ENCODE results near the gene TRIM15.
"Not testable (repeated sequence)": the region's sequence is repeated elsewhere in the genome, so short reads cannot be mapped to it uniquely, and the experiment has no call there.

The TRIM15 gene

DNA sequence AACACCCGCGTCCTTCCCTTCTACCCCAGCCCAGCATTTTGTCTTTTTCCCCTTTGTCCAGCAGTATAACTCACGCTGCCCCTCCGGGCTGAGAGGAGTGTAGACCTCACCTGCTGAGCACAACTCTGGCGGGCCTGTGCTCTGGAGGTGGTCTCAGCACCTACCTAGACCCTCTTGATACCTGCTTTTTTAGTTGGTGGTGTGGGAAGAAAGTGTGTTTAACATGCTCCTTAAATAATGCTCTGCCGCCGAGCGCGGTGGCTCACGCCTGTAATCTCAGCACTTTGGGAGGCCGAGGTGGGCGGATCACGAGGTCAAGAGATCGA lies 51.3 kb downstream of the TRIM15 start:
- peaks cover 19% of the 10 kb centered on the region for H3K4me1 ChIP-seq (ENCODE audit: control insufficient read depth, insufficient read depth, low read length)
- no peak overlapping the region for H3K9ac ChIP-seq (ENCODE audit: low read depth, low read length)
- H3K27ac ChIP-seq (ENCODE audit: low read depth, low read length) = no peak overlapping the region
- peak overlapping the region; percentile 87 for H3K4me3 ChIP-seq (ENCODE audit: low read depth, low read length)
- 0 out of 2 replicates have a peak, but pooled peaks cover 2% of the 10 kb centered on the region for H3K27me3 ChIP-seq (ENCODE audit: control insufficient read depth, insufficient read depth, low read length)
- H3K36me3 ChIP-seq (ENCODE audit: control insufficient read depth, insufficient read depth, low read length) = 0 out of 2 replicates have a peak, but pooled peaks cover 5% of the 10 kb centered on the region
- no peaks in the 10 kb centered on the region for H3K9me3 ChIP-seq (ENCODE audit: control insufficient read depth, insufficient read depth, low read length)

DNA sequence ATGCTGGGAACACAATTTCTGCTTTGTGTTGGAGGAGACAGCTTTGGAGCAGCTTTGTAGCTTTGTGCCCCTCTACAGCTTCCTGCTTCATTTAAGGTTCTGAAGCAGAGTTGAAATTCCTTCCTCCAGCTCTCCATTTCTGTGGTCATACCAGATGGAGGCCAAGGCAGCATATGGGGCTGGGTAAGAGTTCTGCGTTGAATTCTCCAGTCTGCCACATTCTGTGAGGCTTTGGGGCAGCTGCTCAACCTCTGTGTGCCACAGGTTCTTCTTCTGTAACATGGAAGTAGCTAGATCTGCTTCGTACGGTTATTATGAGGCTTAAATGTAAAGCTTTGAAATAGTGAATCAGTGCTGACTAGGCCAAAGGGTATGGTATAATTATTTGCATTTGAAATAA lies 52.8 kb downstream of the TRIM15 start:
- Histone ChIP-seq H3K27me3 (ENCODE audit: control insufficient read depth, insufficient read depth, low read length) (0 out of 2 replicates have a peak, but pooled peaks cover 2% of the 10 kb centered on the region), H3K4me1 (ENCODE audit: control insufficient read depth, insufficient read depth, low read length) (peaks cover 19% of the 10 kb centered on the region), H3K36me3 (ENCODE audit: control insufficient read depth, insufficient read depth, low read length) (no peaks in the 10 kb centered on the region), H3K9me3 (ENCODE audit: control insufficient read depth, insufficient read depth, low read length) (no peaks in the 10 kb centered on the region), H3K4me3 (ENCODE audit: low read depth, low read length) (no peak overlapping the region), H3K9ac (ENCODE audit: low read depth, low read length) (no peak overlapping the region), H3K27ac (ENCODE audit: low read depth, low read length) (no peak overlapping the region)

DNA sequence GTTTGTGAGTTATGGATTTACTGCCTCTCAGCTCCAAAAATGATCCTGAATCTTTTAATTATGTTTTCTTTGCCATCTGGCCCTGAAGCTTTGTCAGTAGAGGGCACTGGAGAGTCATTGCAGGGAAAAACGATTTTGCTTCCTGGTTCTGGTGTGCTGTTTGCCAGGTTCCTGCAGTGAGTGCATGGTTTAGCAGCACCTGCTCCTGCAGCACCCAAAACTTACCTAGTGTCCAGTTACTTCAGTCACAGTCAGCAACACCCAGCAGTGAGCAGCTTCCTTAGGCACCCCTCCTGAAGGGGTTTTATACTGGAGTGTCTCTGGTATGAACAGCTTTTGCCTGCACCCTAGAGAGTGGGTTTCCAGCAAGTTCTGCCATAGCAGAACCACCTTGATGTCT lies 55.9 kb downstream of the TRIM15 start:
- Histone ChIP-seq H3K36me3 (ENCODE audit: control insufficient read depth, insufficient read depth, low read length) (no peaks in the 10 kb centered on the region), H3K27me3 (ENCODE audit: control insufficient read depth, insufficient read depth, low read length) (0 out of 2 replicates have a peak, but pooled peaks cover 2% of the 10 kb centered on the region), H3K27ac (ENCODE audit: low read depth, low read length) (no peak overlapping the region), H3K9ac (ENCODE audit: low read depth, low read length) (no peak overlapping the region), H3K4me3 (ENCODE audit: low read depth, low read length) (no peak overlapping the region), H3K4me1 (ENCODE audit: control insufficient read depth, insufficient read depth, low read length) (peaks cover 5% of the 10 kb centered on the region; the same call in 1 of the 2 replicates), H3K9me3 (ENCODE audit: control insufficient read depth, insufficient read depth, low read length) (peaks cover 12% of the 10 kb centered on the region; the same call in 1 of the 2 replicates)

DNA sequence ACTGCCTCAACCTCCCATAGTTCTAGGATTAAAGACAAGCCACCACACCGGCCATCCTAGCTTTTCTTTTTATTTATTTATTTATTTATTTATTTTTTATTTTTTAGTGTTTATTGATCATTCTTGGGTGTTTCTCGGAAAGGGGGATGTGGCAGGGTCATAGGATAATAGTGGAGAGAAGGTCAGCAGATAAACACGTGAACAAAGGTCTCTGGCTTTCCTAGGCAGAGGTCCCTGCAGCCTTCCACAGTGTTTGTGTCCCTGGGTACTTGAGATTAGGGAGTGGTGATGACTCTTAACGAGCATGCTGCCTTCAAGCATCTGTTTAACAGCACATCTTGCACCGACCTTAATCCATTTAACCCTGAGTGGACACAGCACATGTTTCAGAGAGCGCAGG lies 58.0 kb downstream of the TRIM15 start:
- H3K27ac ChIP-seq (ENCODE audit: low read depth, low read length); H3K4me3 ChIP-seq (ENCODE audit: low read depth, low read length); H3K4me1 ChIP-seq (ENCODE audit: control insufficient read depth, insufficient read depth, low read length); H3K9ac ChIP-seq (ENCODE audit: low read depth, low read length); H3K36me3 ChIP-seq (ENCODE audit: control insufficient read depth, insufficient read depth, low read length); H3K27me3 ChIP-seq (ENCODE audit: control insufficient read depth, insufficient read depth, low read length): not testable (repeated sequence)
- peaks cover 12% of the 10 kb centered on the region; the same call in 1 of the 2 replicates for H3K9me3 ChIP-seq (ENCODE audit: control insufficient read depth, insufficient read depth, low read length)

DNA sequence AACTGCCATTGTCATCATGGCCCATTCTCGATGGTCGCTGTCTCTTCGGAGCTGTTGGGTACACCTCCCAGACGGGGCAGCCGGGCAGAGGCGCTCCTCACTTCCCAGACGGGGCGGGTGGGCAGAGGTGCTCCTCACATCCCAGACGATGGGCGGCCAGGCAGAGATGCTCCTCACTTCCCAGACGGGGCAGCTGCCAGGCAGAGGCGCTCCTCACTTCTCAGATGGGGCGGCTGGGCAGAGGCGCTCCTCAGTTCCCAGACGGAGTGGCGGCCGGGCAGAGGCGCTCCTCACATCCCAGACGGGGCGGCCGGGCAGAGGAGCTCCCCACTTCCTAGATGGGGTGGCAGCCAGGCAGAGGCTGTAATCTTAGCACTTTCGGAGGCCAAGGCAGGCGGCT lies 58.6 kb downstream of the TRIM15 start:
- not testable (repeated sequence) for H3K27ac ChIP-seq (ENCODE audit: low read depth, low read length); H3K27me3 ChIP-seq (ENCODE audit: control insufficient read depth, insufficient read depth, low read length); H3K36me3 ChIP-seq (ENCODE audit: control insufficient read depth, insufficient read depth, low read length); H3K9ac ChIP-seq (ENCODE audit: low read depth, low read length); H3K4me1 ChIP-seq (ENCODE audit: control insufficient read depth, insufficient read depth, low read length); H3K4me3 ChIP-seq (ENCODE audit: low read depth, low read length)
- H3K9me3 ChIP-seq (ENCODE audit: control insufficient read depth, insufficient read depth, low read length) = peaks cover 12% of the 10 kb centered on the region; the same call in 1 of the 2 replicates

Data from HUES48 (cell line).